Measurements from ENCODE around the gene OR5M3.

Gene OR5M3

DNA sequence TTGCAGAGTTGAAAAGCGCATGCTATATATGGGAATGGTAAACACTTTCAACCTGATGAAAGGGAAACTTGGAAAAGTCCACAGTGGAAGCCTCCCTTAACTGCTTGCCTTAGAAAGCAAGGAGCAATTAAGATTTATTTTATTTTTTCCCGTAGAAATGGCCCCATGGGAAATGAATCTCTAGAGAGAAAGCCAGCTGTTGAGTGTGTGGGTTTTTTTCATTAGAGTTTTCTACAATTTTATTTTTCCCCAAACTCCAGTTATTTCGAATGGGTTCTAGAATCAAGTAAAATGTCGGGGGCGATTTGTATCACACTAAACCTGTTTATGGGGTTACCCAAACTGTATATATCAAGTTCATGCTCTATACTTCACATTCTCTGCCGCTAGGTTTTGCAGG, at the start of gene OR5M3:
TSS of gene OR5M3 (minus strand) at position 101 of the 400 bp plus-strand sequence. CDS start 2,855 bp downstream, outside the sequence.
- DNase-seq: no peak

DNA sequence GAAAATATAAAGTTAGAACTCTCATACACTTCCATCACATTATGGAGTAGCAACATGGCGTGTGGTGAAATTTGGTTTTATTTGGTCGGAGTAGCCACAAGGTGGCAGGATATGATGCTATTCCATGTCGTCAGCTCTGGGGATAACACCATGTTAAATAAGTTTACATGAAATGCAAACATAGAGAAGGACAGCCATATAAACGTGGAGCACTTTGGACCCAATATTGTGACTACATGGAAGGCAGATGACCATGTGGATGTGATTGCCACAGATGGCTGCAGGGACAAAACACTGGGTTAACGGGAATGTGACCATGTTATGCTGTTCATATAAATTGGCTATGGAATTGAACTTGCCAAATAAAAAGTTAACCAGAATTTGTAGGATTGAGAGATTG, 48.9 kb upstream of the OR5M3 start:
- DNase-seq: no peak

DNA sequence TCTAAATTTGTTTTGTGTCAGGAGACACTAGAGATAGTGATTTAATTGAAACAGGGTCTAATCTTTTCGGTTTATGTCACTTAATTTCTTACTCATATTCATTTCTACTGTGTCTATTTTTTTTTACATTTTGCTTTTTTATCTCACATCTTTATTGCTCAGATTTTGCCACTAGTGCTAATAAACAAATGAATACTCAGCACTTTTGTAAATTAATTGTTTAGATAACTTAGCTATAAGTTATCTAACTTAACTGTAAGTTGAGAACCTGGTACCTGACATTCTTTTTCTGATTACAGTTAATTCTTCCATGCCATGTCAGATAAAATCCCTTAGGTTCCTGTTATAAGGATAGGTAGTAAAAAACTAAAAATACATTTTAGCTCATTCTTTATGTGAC, 40.1 kb upstream of the OR5M3 start:
- no peak for DNase-seq

DNA sequence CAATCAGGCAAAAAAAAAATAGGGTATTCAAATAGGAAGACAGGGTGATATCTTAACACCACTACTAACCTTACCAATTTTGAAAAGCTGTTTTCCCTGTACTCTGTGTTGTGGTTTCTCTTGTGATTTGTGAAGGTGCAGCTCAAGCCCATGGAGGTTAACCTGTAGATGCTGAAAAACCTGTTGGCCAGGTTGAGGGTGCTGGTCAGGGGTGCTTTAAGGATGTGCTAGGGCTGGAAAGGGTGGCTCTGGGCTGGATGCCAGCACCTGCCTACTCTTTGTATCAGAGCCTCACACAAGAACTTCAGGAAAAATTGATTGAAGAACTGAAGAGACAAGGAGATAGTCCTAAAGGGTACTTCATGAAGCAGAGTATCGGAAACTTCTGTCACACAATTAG, 36.3 kb upstream of the OR5M3 start:
- DNase-seq: no peak

DNA sequence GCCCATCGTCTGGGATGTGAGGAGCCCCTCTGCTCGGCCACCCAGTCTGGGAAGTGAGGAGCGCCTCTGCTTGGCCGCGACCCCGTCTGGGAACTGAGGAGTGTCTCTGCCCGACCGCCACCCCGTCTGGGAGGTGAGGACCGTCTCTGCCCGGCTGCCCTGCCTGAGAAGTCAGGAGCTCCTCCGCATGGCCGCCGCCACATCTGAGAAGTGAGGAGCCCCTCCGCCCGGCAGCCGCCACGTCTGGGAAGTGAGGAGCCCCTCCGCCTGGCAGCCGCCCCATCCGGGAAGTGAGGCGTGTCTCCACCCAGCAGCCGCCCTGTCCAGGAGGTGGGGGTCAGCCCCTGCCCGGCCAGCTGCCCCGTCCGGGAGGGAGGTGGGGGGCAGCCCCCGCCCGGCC, 23.9 kb upstream of the OR5M3 start:
- no peak for DNase-seq

DNA sequence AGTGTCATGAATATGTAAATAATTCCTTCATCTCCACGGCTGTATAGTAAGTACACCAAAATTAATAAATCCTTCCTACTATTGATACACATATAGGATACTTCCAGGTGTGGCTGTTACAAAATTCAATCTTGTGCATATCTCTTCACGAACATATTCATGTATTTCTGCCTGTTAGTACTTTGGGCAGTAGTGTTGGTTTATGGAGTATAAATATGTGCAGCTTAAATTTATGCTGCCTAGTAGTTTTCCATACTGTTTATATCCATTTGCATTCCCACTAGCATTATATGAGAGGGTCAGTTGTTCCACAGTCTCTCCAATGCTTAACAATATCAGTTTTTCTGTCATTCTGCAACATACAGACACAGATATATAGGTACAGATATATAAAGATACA, 22.0 kb upstream of the OR5M3 start:
- no peak for DNase-seq

DNA sequence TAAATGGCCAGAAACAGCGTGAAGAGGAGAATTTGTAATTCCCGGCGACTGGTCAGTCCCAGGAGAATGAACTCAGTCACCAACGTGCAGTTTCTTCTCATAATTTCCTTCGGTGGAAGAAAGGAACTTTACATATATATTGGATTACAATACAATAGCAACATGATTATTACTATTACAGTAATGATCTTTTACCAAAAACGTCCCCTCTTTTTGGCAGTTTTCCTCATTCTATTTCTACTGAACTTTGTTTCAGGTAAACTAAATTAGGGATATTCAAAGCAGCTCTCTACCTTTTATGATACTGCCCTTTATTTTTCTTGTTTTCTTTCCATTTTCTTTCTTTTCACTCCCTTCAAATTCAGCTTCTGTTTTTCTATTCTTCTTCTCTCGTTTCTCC, 18.1 kb upstream of the OR5M3 start, which contains the start of gene OR5M8:
TSS of gene OR5M8 (minus strand) at position 101 of the 400 bp plus-strand sequence. CDS start at position 101, 0 bp downstream.
- no peak for DNase-seq

DNA sequence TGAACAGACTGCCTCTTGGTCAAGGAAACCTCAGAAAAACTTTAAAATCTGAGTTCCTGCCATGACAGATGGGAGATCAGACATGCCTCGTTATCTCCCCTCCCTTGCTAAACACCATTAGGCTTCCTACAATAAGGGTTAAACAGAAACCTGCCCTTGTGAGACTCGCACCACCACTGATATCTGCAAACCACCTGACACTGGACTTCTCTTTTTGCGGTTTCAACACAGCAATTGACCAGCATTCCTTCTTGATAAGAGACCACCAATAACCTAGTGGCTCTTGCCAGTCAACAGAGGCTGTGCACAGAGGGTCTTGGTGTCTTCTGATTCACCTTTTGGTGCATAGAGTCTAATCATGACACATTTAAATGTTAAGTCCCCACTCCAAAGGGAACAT, 13.6 kb upstream of the OR5M3 start:
- DNase-seq: no peak

DNA sequence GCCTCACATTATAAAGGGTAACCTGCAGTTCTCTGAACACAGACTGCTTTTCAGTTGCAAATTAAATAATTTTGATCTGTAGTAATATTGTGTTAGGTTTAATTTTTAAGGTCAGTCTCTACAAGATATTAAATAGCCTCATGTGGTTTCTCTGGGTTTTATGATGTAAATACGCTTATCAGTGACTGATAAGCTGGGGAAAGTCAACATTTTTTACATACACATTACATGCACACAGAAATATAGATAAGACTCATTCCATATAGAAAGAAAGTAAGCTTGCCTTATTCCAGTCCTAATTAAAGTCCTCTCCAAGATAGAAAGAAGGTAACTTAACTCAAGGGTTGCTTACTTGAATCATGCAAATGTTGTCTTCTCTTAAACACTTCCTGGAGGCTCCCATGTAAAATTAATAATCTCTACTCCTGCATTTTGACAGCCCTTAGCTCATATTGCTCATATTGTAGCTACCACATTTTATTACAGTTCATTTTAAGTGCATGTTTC, 1.6 kb upstream of the OR5M3 start:
- no peak for DNase-seq

DNA sequence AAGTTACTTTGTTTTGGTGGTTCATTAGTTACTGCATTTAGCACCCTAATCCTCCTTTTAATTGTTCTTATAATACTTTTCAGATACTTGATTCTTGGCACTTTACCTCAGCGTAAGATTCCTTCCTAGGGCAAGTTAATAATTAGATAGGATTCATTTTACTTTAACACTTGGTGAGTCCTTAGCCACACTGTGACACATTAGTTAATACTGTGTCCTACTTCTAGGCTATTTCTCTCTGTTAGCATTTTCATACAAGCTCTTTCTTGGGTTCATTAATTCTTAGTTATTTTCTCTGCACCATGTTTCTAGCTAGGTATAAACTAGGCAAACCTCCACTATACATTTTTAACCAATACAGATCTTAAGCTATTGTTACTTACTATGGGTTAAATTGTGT, 16.1 kb downstream of the OR5M3 start:
- DNase-seq: no peak

DNA sequence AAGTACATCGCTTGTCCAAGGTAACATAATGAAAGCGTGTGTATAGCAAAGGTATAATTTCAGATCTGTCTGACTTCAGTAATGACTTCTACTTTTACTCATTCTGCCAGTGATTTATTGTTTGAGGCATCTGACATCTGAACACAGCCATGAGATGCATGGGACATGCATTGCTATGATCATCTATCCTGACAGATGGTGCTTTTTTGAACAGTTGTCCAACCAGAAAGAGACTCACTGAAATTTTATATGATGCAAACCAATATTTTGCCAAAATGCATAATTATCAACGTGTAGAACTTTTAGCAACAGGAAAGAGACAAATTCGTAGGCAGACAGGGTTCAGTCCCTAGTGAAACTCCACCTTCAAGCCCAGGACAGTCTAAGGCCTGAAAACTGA, 19.6 kb downstream of the OR5M3 start:
- DNase-seq: no peak

All from hematopoietic multipotent progenitor cell treated with erythropoietin and hydrocortisone succinate and interleukin-3 and kit ligand, for 6 days (in vitro differentiated cells).